SKM-1 (cell line): ENCODE data around the gene GART.
"Not testable (repeated sequence)": the region's sequence is repeated elsewhere in the genome, so short reads cannot be mapped to it uniquely, and the experiment has no call there.

Experiments
- DNase-seq: peaks from one replicate; lab custom pipeline; 2025; ENCODE audit not compliant: unreplicated experiment; lab: John Stamatoyannopoulos, UW

The GART gene

GRCh38 chr21:33541756-33542639 is at the start of gene GART:
Gene GART, minus strand, starts transcription at chr21:33542117. Its CDS starts 2,802 bp downstream, at chr21:33539315.
- peak; percentile 70 for DNase-seq

GRCh38 chr21:33588485-33589335 is 46.8 kb upstream of the GART start, which contains the start of gene DONSON:
Gene DONSON, minus strand, starts transcription at chr21:33588684. Its CDS starts 43 bp downstream, at chr21:33588641.
- peak; percentile 76 for DNase-seq

DNA sequence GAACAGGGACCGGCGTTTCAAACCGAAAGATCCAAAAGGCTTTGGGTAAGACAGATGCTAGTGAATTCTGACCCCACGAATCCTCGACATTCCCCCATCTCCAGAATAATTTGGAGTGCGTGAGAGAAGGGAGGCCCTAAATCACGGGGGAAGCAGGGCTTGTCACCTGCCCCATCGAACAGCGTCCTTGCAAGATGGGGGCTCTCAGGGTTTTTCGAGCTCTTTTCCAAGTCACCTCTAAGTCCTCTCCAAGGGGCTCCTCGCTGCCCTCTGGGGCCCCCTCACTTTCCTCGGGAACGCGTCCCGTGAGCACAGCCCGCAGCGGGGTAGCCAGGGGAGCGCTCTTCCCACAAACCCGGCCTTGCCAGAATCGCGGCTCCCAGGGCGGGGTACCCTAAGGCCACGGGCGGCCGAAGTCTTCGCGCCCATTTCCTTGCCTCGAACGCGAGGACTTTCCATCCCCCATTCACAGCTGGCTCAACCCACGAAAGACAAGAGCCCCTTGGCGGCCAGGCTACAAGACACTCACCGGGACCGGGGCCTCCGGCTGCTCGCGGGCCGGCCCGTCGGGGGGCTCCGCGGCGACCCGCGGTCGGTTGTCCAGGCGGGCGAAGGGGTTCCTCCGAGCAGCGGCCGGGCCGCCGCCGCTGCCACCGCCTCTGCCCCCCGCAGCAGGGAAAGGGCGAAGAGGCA is 46.0 kb upstream of the GART start:
- DNase-seq = no peak

- DNase-seq = no peak
Measured at GRCh38 chr21:33586927-33587326, 45.0 kb upstream of the GART start.

DNA sequence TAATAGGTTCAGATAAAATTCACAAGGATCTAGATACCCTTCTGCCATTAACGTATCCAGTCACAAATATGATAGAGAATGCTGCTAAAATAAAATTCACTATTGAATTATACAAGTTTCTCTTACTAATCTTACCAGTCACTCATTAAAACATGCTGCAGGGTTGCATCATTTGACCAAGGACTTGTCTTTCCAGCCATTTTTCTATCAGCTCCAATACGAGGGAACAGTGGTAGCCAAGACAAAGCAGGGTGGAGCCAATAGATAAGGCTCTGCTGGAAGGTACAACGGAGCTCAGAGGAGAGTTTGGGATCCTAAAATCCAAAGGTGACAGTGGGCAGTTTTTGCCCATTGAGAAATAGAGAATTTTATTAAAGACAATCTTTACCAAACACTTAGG is 42.5 kb upstream of the GART start:
- no peak for DNase-seq

GRCh38 chr21:33578959-33579542 is 37.1 kb upstream of the GART start:
- no peak for DNase-seq

GRCh38 chr21:33578214-33578613 is 36.3 kb upstream of the GART start:
- no peak for DNase-seq

GRCh38 chr21:33576741-33577141 is 34.8 kb upstream of the GART start:
- DNase-seq = not testable (repeated sequence)

GRCh38 chr21:33572350-33572749 is 30.4 kb upstream of the GART start:
- no peak for DNase-seq

GRCh38 chr21:33569991-33570390 is 28.1 kb upstream of the GART start:
- no peak for DNase-seq

DNA sequence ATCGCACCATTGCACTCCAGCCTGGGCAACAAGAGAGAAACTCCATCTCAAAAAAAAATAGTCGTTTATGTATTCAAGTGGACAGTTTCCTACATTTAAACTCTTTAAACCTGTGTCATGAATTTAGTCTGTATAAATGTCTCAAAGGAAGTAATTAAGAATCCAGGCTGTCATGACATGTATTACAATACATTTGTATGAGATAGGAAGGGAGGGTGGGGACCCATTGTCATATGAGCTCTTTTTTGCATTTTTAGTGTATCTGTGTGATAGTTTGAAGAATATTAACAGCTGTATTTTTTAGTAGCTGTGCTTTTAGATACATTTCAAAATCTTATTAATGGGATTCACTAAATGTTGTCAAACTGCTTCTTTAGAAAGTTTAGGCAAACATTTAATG is 26.5 kb upstream of the GART start:
- DNase-seq = no peak

- DNase-seq = no peak
Measured at GRCh38 chr21:33567914-33568313, 26.0 kb upstream of the GART start.

DNA sequence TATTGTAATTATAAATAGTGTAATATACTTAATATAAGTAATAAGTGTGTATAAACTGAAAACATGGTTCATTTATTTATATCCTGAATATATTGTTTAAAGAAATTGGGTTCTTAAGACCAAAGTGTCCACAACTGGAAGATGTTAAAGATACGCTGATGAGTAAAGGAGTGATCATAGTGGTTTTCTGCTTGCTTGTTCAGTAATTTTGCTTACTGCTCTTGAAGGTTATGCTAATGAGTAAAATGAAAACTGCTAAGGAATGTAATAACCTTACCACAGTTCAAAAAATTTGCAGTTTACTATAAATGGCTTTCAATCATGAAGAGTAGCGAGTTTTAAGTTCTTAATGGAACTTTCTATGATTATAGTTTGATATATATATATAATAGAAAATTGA is 24.6 kb upstream of the GART start:
- no peak for DNase-seq

- no peak for DNase-seq
Measured at GRCh38 chr21:33562389-33562788, 20.5 kb upstream of the GART start.

DNA sequence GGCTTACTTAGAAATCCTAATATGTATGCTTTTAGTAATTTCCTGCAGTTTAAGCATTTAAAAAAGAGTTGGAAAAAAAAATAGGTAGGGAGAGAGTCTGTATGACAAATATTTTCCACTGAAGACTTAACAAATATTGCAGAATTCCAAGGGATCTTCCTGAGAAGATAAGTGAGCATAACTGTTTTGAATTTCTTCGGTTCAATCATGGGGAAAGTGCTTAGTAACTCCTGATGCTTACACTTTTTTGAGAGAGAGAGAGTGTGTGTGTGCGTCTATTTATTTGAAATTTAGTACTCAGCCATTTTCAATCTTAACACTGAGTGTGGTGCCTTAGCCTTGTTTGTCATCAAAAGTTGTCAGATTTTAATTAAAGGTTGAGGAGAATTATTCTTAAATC is 19.5 kb upstream of the GART start:
- DNase-seq = no peak

- DNase-seq = no peak
Measured at GRCh38 chr21:33560965-33561364, 19.0 kb upstream of the GART start.

- DNase-seq = no peak
Measured at GRCh38 chr21:33559813-33560212, 17.9 kb upstream of the GART start.

- no peak for DNase-seq
Measured at GRCh38 chr21:33558777-33559421, 17.0 kb upstream of the GART start.

DNA sequence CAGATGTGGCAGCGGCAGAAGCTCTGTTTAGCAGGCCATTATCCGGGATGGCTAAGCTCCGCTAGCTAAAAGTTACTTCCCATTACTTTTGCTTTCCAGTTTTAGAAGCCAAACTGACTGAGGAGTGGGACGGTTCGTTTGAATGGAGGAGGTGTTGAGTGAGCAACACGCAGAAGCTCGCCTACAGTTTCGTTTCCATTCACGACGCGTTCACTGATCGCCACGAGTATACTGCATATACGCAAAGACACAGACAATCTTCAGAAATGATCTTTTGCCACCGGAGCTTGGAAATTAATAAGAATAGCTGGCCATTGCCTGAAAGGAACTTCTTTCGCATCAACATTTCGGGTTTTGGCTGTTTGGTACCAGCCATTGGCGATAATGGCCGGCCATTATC is 15.5 kb upstream of the GART start:
- DNase-seq = no peak

DNA sequence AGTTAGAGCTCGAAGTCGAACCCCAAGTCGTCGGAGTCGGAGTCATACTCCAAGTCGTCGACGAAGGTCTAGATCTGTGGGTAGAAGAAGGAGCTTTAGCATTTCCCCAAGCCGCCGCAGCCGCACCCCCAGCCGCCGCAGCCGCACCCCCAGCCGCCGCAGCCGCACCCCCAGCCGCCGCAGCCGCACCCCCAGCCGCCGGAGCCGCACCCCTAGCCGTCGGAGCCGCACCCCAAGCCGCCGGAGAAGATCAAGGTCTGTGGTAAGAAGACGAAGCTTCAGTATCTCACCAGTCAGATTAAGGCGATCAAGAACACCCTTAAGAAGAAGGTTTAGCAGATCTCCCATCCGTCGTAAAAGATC is 13.0 kb upstream of the GART start:
- no peak for DNase-seq
